Neural cell (in vitro differentiated cells): Measurements from ENCODE around the gene NAV1.

Experiments used
- CTCF ChIP-seq: fragments of 450-650 bp; IDR thresholded peaks from 2 replicates; pipeline ENCODE4 v1.5.1; 2014; ENCODE audit warnings: antibody characterized with exemption, mild to moderate bottlenecking, moderate library complexity; ENCODE audit not compliant: poor library complexity, severe bottlenecking
- EP300 ChIP-seq: fragments of 450-650 bp; conservative IDR thresholded peaks from 2 replicates; pipeline ENCODE4 v1.6.1; 2014; ENCODE audit warnings: antibody characterized with exemption, mild to moderate bottlenecking, moderate library complexity; ENCODE audit not compliant: poor library complexity, severe bottlenecking
- EZH2 ChIP-seq: fragments of 200-600, 300-800 bp; shearing (Covaris generic), sonication (generic); IDR thresholded peaks from 2 replicates; pipeline ENCODE4 v1.6.1; 2014; ENCODE audit warnings: antibody characterized with exemption, low read length, borderline replicate concordance, mild to moderate bottlenecking; ENCODE audit not compliant: insufficient read depth, poor library complexity, severe bottlenecking
- MXI1 ChIP-seq: fragments of 450-650 bp; conservative IDR thresholded peaks from 2 replicates; pipeline ENCODE4 v1.6.1; 2014; ENCODE audit warnings: antibody characterized with exemption, mild to moderate bottlenecking; ENCODE audit not compliant: poor library complexity, severe bottlenecking
- POLR2AphosphoS5 ChIP-seq: IDR thresholded peaks from 2 replicates; pipeline ENCODE4 v1.6.1; 2012
- RAD21 ChIP-seq: fragments of 450-650 bp; conservative IDR thresholded peaks from 2 replicates; pipeline ENCODE4 v1.6.1; 2014; ENCODE audit warnings: antibody characterized with exemption, mild to moderate bottlenecking, moderate library complexity
- TF ChIP-seq, protein P1 (sequence below): IDR thresholded peaks from 2 replicates; pipeline ENCODE4 v1.6.1; 2012; ENCODE audit warnings: borderline replicate concordance

DNA sequence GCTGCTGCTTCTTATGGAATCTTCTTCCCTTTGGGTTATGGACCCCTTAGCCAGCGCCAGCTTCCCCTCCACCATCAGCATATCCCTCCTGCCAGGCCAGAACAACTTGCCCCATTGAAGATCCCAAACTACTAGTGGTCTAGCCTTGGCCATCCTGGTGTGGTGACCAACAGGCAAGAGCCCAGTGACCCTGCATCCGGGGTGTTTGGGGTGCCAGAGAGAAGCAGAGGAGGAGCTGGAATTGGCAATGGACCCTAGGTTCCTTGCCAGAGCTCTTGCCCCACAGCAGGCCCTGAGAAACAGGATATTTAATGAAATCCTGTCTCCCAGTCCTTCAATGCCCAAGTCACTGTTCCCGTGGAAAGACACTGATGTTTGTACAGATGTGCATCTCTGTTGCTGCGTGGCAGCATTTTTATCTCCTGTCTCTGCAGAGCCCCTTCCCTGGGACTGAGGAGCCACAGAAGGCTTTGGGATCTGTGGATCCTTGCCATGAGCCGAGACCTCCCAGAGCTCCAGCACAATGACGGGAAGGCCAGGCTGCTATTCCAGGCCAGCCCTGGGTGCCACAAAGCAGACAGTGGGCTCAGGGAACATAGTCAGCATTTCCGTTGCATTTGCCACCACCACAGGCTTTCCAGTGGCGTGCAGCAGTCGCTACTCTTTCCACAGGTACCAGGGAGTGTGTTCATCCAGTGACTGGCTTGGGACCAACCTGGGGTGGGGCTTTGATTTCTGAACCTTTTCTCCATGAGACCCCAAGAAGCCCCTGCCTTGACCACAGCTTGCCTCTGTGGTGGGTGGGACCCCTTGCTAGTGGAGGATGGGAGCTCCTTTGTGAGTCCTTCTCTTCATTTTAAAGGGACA lies 21.6 kb downstream of the NAV1 start:
- TF ChIP-seq POLR2AphosphoS5 (no peak), CTCF (no peak), RAD21 (no peak), MXI1 (no peak), EZH2 (no peak), EP300 (no peak)
- TF ChIP-seq, protein P1, sequence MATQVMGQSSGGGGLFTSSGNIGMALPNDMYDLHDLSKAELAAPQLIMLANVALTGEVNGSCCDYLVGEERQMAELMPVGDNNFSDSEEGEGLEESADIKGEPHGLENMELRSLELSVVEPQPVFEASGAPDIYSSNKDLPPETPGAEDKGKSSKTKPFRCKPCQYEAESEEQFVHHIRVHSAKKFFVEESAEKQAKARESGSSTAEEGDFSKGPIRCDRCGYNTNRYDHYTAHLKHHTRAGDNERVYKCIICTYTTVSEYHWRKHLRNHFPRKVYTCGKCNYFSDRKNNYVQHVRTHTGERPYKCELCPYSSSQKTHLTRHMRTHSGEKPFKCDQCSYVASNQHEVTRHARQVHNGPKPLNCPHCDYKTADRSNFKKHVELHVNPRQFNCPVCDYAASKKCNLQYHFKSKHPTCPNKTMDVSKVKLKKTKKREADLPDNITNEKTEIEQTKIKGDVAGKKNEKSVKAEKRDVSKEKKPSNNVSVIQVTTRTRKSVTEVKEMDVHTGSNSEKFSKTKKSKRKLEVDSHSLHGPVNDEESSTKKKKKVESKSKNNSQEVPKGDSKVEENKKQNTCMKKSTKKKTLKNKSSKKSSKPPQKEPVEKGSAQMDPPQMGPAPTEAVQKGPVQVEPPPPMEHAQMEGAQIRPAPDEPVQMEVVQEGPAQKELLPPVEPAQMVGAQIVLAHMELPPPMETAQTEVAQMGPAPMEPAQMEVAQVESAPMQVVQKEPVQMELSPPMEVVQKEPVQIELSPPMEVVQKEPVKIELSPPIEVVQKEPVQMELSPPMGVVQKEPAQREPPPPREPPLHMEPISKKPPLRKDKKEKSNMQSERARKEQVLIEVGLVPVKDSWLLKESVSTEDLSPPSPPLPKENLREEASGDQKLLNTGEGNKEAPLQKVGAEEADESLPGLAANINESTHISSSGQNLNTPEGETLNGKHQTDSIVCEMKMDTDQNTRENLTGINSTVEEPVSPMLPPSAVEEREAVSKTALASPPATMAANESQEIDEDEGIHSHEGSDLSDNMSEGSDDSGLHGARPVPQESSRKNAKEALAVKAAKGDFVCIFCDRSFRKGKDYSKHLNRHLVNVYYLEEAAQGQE = no peak
